Mucosa of descending colon (tissue), 3 donors: Measurements from ENCODE around the gene TIMM23. TPM values are rescaled to one million over a fixed set of nuclear protein-coding genes. Genes with fewer than 3 reads are reported as not detected.
"Not testable (repeated sequence)": the region's sequence is repeated elsewhere in the genome, so short reads cannot be mapped to it uniquely, and the experiment has no call there.

Experiments
- ATAC-seq: fragments of 200-7000 bp; cut with Tn5 transposase; one replicate; pipeline ENCODE4 v1.9.1; 2020; ENCODE audit warnings: mild to moderate bottlenecking, moderate library complexity
- DNase-seq, 3 donors: peaks; one replicate each; pipeline ENCODE4 v3.0.0-alpha.2; 2020
- H3K36me3 ChIP-seq: fragments of 200-600 bp; one replicate; pipeline ENCODE4 v1.8.0; 2021; ENCODE audit warnings: low read depth, mild to moderate bottlenecking
- H3K4me1 ChIP-seq: fragments of 200-600 bp; one replicate; pipeline ENCODE4 v1.8.0; 2021; ENCODE audit warnings: low read depth, mild to moderate bottlenecking
- H3K4me3 ChIP-seq: fragments of 200-600 bp; one replicate; pipeline ENCODE4 v1.8.0; 2021; ENCODE audit warnings: mild to moderate bottlenecking
- H3K9me3 ChIP-seq: fragments of 200-600 bp; one replicate; pipeline ENCODE4 v1.8.0; 2021; ENCODE audit warnings: mild to moderate bottlenecking
- CTCF ChIP-seq: fragments of 200-600 bp; IDR thresholded peaks from one replicate; pipeline ENCODE4 v1.8.0; 2022; ENCODE audit warnings: antibody characterized with exemption, mild to moderate bottlenecking
- intact Hi-C, 2 donors: fragments of 100-400 bp; cut with DNase I in 1 of 2; cut with micrococcal nuclease in 1 of 2; formaldehyde crosslinking; loops; one replicate each; pipeline versions ENCODE4 v1.11.0 to v1.11.1; 2022; cut with DNase I, micrococcal nuclease
- total RNA-seq, 3 donors: library from RNA; stranded (reverse); fragmentation: NEBNext Ultra II Directional in 2 of 3; extraction: Animal tissue kit (Norgen Biotek cat#: 25700) in 2 of 3; gene quantifications; one replicate each; pipeline versions ENCODE4 v1.2.1 to v1.2.4, GENCODE V29; 2021 to 2023
- donor health status: DM: no; HTN: no; CAD: no; lungs with moderate emphysema.
- donor health status: DM: no; HTN: no; CAD: no.
- donor health status: DM: no; HTN: yes; CAD: no.

Gene TIMM23
- total RNA-seq, 3 donors from 2014 or later: 39.5 to 47.9 (median 47.6) TPM

- no peak for ATAC-seq
- Histone ChIP-seq H3K4me3 (no peak overlapping the region), H3K36me3 (no peaks in the 10 kb centered on the region), H3K9me3 (no peaks in the 10 kb centered on the region), H3K4me1 (no peaks in the 10 kb centered on the region)
- DNase-seq: no peak
- no peak for TF ChIP-seq CTCF
- intact Hi-C loops: no loop called here
Measured at GRCh38 chr10:46048152-46048551, 75.9 kb downstream of the TIMM23 start.

GRCh38 chr10:46049497-46049831, 77.2 kb downstream of the TIMM23 start:
- H3K4me3 ChIP-seq, DNase-seq, intact Hi-C loops, H3K4me1 ChIP-seq, H3K9me3 ChIP-seq, ATAC-seq, H3K36me3 ChIP-seq: not testable (repeated sequence)

GRCh38 chr10:46050941-46051623, 78.8 kb downstream of the TIMM23 start:
- no peak for TF ChIP-seq CTCF
- H3K36me3 ChIP-seq: no peaks in the 10 kb centered on the region

GRCh38 chr10:46052057-46052790, 79.9 kb downstream of the TIMM23 start:
- ATAC-seq: no peak
- intact Hi-C loops: no loop called here

More at GRCh38 chr10:46050941-46051623, 78.8 kb downstream of the TIMM23 start:
- H3K9me3 ChIP-seq: no peaks in the 10 kb centered on the region
- H3K4me1 ChIP-seq: no peaks in the 10 kb centered on the region
- H3K4me3 ChIP-seq: no peak overlapping the region
- DNase-seq: no peak
- ATAC-seq: peak; percentile 28
- intact Hi-C loops: no loop called here

GRCh38 chr10:46052791-46053375, 80.6 kb downstream of the TIMM23 start:
- Histone ChIP-seq H3K4me3 (no peak overlapping the region), H3K36me3 (no peaks in the 10 kb centered on the region), H3K9me3 (peaks cover 8% of the 10 kb centered on the region), H3K4me1 (no peaks in the 10 kb centered on the region)
- no peak for TF ChIP-seq CTCF
- no peak for ATAC-seq
- intact Hi-C loops: no loop called here
- DNase-seq: no peak

More at GRCh38 chr10:46052057-46052790, 79.9 kb downstream of the TIMM23 start:
- Histone ChIP-seq H3K4me1 (no peaks in the 10 kb centered on the region), H3K9me3 (peaks cover 6% of the 10 kb centered on the region), H3K4me3 (no peak overlapping the region), H3K36me3 (no peaks in the 10 kb centered on the region)
- DNase-seq: no peak
- TF ChIP-seq CTCF: no peak

Other genes starting within 250 kb of the TIMM23 start
- 10 to 100 TPM; 52.5 to 88.4 (median 62.1) TPM for gene WASHC2C, start 245.2 kb upstream of the TIMM23 start, total RNA-seq
- 10 to 100 TPM; 13.2 to 19.8 (median 19.1) TPM for gene AGAP4, start 125.0 kb upstream of the TIMM23 start, total RNA-seq
- gene NCOA4, start 58.1 kb downstream of the TIMM23 start, total RNA-seq: 100 to 1,000 TPM; 183 to 206 (median 193) TPM
- not detected for gene MSMB, start 73.8 kb downstream of the TIMM23 start, total RNA-seq